ENCODE measurements around the gene KRTAP10-6. TPM values are rescaled to one million over a fixed set of nuclear protein-coding genes. Genes with fewer than 3 reads are reported as not detected.

Gene KRTAP10-6
- total RNA-seq, 2 donors from 2014 or later = not detected

GRCh38 chr21:44542716-44543115 is 49.6 kb downstream of the KRTAP10-6 start:
- peaks cover 13 to 18% of the 10 kb centered on the region in 2 donors for H3K9me3 Mint-ChIP-seq
- peaks cover 14 to 15% of the 10 kb centered on the region in 2 donors for H3K36me3 Mint-ChIP-seq
- ATAC-seq = no peak
- DNase-seq (ENCODE audit: low spot score in 2 of 2) = no peak
- no peak overlapping the region for H3K27ac Mint-ChIP-seq

Other genes with a start within 250 kb of the KRTAP10-6 start
- gene TRPM2, start 238.9 kb downstream of the KRTAP10-6 start, total RNA-seq = 10 to 100 TPM in 1 of 2 donors, 1 to 10 TPM in 1; 8.5 to 16.3 TPM
- gene LRRC3, start 137.0 kb downstream of the KRTAP10-6 start, total RNA-seq = 1 to 10 TPM; 4.8 to 5.6 TPM
- gene KRTAP10-1, start 52.3 kb downstream of the KRTAP10-6 start, total RNA-seq = not detected
- not detected for gene KRTAP10-2, start 41.0 kb downstream of the KRTAP10-6 start, total RNA-seq
- gene KRTAP10-3, start 33.7 kb downstream of the KRTAP10-6 start, total RNA-seq = not detected
- gene KRTAP10-4, start 18.8 kb downstream of the KRTAP10-6 start, total RNA-seq = not detected
- not detected for gene KRTAP10-5, start 11.9 kb downstream of the KRTAP10-6 start, total RNA-seq
- not detected for gene KRTAP10-7, start 8.1 kb upstream of the KRTAP10-6 start, total RNA-seq
- gene KRTAP10-8, start 19.6 kb upstream of the KRTAP10-6 start, total RNA-seq = not detected
- not detected for gene KRTAP10-9, start 34.6 kb upstream of the KRTAP10-6 start, total RNA-seq
- gene KRTAP10-10, start 44.9 kb upstream of the KRTAP10-6 start, total RNA-seq = not detected
- not detected for gene KRTAP10-11, start 53.9 kb upstream of the KRTAP10-6 start, total RNA-seq
- gene KRTAP12-4, start 62.2 kb upstream of the KRTAP10-6 start, total RNA-seq = not detected
- not detected for gene KRTAP12-3, start 65.4 kb upstream of the KRTAP10-6 start, total RNA-seq
- not detected for gene KRTAP12-2, start 74.4 kb upstream of the KRTAP10-6 start, total RNA-seq
- not detected for gene KRTAP12-1, start 89.7 kb upstream of the KRTAP10-6 start, total RNA-seq
- not detected for gene KRTAP10-12, start 104.7 kb upstream of the KRTAP10-6 start, total RNA-seq
- not detected for gene TSPEAR, start 119.1 kb upstream of the KRTAP10-6 start, total RNA-seq
- 100 to 1,000 TPM; 114 to 126 TPM for gene UBE2G2, start 209.3 kb upstream of the KRTAP10-6 start, total RNA-seq
- 10 to 100 TPM; 72.8 to 81.2 TPM for gene SUMO3, start 225.6 kb upstream of the KRTAP10-6 start, total RNA-seq

Measured in activated naive CD4-positive, alpha-beta T cell treated with anti-CD3 and anti-CD28 coated beads, Interleukin-2, amount 50 U/mL, for 72 hours (primary cell).